Activated gamma-delta T cell treated with anti-CD3 and anti-CD28 coated beads, Interleukin-2, amount 50 U/mL, for 16 hours (primary cell): ENCODE data around the gene IRF5.
"Not testable (repeated sequence)": the region's sequence is repeated elsewhere in the genome, so short reads cannot be mapped to it uniquely, and the experiment has no call there.

Experiments
- DNase-seq: peaks from one replicate; pipeline ENCODE4 v3.0.0-alpha.2; 2020; ENCODE audit warnings: low read depth

The IRF5 gene

DNA sequence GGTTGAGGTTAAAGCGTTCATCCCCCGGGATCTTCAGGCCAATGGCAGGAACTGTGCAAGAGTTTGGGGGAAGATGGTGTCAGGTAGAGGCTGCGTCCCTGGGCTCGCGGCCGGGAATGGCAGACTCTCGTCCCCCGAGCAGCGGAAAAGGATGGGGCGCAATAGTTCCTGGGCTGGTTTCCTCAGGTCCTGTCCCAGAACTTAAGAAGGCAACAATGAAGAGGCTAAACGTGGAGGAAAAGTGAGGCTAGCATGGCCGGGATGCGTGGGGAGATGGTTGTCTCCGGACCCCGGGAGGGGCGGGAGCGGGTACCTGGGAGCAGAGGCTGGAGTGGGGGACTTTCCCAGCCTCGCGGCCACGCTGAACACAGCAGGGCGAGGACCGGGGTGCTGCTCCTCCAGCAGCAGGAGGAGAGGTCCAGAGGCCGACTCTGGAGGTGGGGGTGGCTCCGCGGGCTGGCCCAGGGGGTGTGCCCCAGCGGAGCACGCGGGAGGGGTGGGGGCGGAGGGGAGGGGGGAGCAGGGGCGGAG, 882 bp downstream of the IRF5 start:
- no peak for DNase-seq

DNA sequence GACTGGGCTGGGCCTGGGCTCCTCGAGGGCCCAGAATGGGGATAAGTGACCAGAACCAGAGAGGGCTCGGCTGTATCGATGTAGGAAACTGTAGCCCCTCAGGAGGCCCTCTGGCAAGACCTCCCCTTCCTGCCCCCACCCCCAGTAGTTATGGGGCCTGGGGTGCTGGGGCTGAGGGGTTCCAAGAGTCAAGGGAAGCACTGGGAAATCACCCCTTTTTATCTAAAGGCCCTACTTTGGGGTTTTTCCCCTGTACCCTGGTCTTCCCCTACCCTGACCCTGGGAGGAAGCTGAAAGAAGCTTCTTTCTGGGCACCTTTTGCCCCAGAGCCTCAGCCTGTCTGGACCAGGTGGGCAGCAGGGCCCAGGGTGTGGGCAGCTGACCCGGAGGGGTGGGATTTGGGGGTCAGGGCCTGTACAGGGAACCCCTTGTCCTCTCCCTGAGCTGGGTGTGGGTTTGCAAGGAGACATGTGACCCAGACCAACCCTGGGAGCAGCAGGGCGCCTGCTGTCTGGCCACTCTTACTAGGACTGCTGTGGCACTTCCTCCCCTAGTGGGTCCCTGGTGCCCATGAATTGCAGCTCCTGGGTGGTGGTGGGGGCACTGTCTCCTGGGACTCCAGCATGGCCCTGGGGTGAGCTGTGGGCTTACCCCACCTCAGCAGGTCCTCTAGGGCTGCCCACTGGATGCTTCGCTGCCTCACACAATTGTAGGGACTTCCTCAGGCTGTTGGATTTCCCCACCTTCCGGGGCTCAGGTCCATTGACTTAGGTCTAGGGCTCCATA, 1.5 kb downstream of the IRF5 start:
- DNase-seq, result no peak

DNA sequence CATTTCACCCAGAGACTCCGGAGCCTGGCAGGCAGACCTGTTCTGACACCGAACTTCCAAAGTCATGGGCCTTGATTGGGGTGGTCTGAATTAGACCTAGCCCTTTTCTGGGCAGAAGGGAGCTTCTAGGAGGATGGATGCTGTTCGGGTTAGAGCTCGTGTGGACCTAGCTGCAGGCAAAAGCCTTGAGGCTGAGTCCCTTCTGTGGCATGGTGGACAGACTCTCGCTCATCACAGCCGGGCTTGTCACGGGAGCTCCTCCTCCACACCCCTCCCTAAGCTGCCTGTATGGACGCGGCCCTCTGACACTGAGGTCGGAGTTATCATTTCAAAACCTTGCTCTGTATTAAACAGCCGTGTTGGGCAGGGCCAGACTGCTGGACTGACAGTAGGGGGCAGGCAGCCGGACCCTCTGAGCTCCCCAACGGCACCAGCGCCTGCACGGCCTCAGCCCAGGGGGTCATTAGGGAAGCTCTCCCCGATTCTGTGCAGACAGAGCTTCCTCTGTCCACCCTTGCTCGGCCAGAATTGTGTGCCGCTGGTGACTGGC, 2.2 kb downstream of the IRF5 start:
- DNase-seq, result no peak

DNA sequence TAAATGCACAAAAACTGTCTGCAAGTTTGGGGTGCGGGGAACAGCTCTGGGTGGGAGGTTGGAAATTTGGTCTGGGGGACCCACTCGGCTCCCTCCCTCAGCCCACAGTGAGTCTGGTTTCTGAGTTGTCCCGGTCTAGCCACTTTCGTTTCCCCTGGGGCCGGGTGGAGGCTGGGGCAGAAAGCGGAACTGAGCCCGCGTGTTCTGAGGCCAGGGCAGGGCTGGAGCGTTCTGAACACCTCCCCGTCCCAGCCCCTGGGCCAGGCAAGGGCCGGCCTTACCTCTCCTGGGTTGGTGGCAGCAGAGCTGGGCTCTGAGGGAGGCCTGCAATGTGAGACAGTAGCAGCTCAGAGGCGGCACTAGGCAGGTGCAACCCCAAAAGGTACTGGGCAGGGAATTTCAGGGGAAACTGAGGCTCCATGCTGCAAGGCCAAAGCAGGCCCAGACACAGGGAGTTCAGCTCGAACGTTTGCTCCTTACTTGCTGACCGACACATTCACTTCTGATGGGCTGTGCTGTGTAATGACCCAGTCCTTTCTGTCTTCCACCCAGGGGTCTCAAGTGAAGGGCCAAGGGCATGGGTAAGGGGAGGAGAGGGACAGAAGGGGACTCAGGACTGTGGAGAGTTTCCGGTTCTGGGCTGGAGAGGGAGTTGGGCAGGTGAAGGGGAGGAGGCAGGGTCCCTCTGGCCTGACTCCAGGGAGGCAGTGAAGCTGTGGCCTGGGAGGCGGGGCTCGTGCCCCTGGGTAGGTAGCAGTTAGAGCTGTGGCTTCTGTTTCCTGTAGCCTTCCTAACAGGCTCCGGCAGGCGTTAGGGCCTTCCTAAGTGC, 3.0 kb downstream of the IRF5 start:
- no peak for DNase-seq

DNA sequence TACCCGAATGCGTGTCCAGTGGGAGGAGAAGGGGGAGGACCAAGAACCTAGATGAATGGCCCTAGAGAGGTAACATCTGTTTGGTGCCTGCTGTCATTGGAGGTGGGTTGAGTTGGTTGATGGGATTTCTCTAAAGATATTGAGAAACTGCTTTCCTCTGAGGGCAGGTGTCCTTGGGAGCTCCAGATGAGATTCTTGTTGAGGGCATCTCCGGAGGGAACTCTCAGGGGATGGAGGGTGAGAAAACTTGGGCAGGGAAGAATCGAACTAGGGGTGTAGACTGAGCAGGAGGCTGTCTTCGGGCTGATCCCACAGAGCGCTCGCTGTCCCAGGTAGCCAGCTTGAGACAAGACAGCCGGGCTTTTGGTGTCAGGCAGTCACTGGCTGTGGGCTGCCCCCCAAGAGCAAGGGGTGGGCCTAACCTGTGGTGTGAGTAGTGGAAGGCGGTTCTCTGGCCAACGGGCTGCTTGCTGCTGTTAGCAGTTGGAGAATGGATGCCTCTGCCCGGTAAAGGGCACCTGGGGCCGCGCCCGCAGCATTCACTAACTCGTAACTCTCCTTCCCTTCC, 3.7 kb downstream of the IRF5 start:
- DNase-seq, result no peak

DNA sequence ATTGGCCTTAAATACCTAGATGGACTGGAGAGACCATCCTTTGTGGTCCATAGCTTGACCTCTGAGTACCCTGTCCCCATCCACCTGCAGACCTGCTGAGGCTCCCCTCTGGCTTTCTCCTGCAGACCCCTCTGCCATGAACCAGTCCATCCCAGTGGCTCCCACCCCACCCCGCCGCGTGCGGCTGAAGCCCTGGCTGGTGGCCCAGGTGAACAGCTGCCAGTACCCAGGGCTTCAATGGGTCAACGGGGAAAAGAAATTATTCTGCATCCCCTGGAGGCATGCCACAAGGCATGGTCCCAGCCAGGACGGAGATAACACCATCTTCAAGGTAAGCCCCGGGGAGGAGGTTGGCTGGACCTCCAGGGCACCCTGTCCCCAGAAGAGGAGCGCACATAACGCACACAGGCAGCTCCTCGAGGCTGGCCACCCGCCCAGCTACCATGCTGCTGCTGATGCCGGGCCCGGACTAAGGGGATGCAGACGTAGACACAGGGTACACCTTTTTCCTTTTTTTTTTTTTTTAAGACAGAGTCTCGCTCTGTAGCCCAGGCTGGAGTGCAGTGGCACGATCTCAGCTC, 4.3 kb downstream of the IRF5 start:
- DNase-seq, result no peak

DNA sequence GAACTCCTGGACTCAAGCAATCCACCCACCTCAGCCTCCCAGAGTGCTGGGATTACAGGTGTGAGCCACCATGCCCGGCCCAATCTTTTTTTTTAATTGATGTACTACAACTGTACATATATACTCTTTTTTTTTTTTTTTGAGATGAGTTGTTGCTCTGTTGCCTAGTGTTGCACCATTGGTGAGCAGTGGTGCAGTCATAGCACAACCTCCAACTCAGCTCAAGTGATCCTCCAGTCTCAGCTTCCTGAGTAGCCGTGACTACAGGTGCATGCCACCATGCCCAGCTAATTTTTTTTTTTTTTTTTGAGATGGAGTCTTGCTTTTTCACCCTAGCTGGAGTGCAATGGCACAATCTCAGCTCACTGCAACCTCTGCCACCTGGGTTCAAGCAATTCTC, 5.5 kb downstream of the IRF5 start:
- DNase-seq, result not testable (repeated sequence)

DNA sequence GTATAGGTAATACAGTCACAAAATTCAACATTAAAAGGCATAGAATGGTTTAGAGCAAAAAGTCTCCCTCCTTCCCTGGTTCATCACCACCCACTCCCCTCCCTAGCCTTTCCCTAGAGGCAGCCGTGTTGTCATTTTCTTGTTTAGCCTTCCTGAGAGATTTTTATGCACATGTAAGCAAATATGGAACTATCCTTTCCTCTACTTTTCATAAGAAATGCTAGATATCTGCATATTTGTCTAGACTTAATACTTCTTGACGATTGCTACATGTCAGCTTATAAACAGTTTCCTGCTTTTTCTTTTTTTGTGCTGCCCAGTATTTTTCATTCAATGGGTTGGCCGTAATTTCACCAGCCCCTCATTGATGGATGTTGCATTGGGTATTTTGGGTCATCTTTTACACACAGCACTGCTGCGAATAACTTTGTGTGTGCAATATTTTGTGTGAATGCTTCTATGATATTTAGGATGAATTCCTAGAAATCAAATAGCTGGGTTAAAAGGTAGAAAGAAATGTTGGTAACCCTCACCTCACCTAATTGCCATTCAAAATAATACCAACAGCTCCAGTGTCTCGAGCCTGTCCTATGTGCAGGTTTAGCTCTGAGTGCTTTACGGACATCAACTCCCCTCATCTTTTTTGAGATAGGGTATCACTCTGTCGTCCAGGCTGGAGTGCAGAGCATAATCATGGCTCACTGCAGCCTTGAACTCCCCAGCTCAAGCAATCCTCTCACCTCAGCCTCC, 6.9 kb downstream of the IRF5 start:
- DNase-seq, result no peak

DNA sequence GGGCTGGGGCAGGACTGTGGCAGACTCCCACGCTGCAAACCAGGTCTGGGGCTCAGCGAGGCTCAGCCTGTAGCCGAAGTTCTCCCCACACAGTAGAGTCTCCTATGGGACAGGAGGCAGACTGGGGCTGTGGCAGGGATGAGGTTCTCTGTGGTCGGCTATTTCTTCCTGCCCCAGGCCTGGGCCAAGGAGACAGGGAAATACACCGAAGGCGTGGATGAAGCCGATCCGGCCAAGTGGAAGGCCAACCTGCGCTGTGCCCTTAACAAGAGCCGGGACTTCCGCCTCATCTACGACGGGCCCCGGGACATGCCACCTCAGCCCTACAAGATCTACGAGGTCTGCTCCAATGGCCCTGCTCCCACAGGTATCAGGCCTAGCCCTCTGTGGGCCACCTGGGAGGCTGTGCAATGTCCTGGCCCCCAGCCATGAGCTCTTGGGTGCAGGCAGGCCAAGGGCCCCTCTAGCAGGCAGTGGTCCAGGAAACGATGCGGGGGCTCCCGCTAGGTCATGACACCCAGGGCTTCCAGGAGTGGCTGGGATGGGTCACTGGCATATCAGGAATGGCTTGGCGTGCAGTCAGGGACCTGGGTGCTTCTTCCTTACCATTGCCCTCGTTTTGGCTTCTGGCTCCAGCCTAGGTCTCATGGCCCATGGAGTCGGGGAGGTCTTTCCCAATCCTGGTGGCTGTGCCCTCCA, 8.1 kb downstream of the IRF5 start:
- no peak for DNase-seq

DNA sequence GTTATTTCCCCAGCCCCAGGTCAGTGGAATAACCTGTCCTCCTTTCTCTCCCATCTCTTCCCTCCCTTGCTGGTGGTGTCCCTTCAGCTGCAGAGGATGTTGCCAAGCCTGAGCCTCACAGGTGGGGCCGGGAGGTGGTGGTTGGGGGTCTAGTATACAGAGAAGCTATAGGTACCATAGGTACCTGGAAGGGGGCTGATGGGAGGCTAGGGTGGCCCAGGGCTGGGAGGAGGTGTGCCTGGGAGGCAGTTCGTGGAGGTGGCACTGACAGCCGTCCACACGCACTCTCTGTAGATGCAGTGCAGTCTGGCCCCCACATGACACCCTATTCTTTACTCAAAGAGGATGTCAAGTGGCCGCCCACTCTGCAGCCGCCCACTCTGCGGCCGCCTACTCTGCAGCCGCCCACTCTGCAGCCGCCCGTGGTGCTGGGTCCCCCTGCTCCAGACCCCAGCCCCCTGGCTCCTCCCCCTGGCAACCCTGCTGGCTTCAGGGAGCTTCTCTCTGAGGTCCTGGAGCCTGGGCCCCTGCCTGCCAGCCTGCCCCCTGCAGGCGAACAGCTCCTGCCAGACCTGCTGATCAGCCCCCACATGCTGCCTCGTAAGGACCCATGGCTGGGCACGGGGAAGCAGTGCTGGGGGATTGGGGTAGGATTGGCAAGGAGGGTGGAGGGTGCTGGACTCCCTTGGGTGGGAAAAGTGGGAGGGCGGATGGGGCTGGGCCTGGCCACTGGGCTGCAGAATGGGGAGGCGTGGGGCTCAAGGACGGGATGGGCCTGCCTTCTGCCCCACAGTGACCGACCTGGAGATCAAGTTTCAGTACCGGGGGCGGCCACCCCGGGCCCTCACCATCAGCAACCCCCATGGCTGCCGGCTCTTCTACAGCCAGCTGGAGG, 9.5 kb downstream of the IRF5 start:
- no peak for DNase-seq

DNA sequence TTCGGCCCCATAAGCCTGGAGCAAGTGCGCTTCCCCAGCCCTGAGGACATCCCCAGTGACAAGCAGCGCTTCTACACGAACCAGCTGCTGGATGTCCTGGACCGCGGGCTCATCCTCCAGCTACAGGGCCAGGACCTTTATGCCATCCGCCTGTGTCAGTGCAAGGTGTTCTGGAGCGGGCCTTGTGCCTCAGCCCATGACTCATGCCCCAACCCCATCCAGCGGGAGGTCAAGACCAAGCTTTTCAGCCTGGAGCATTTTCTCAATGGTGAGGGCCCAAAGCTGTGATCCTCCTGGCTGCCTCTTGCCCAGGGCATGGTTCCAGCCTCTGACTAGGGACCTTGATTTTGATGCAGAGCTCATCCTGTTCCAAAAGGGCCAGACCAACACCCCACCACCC, 10.1 kb downstream of the IRF5 start:
- DNase-seq, result no peak

DNA sequence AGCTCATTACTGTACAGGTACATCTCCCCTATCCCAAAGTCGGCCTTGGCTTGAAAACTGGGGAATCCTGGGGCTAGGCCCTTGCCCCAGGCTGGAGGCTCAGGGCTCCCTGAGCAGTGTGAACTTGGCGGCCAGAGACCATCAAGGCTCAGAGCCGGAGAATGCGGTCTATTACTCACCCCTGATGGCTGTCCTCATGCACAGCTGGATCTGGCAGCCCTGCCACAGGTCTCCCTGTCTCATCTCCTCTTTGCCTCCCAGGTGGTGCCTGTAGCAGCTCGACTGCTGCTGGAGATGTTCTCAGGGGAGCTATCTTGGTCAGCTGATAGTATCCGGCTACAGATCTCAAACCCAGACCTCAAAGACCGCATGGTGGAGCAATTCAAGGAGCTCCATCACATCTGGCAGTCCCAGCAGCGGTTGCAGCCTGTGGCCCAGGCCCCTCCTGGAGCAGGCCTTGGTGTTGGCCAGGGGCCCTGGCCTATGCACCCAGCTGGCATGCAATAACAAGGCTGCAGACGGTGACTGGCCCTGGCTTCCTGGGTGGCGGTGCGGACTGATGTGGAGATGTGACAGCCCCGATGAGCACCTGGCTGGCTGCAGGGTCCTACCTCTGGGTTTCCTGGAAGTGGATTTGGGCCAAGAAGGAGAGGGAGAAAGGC, 10.7 kb downstream of the IRF5 start:
- no peak for DNase-seq

DNA sequence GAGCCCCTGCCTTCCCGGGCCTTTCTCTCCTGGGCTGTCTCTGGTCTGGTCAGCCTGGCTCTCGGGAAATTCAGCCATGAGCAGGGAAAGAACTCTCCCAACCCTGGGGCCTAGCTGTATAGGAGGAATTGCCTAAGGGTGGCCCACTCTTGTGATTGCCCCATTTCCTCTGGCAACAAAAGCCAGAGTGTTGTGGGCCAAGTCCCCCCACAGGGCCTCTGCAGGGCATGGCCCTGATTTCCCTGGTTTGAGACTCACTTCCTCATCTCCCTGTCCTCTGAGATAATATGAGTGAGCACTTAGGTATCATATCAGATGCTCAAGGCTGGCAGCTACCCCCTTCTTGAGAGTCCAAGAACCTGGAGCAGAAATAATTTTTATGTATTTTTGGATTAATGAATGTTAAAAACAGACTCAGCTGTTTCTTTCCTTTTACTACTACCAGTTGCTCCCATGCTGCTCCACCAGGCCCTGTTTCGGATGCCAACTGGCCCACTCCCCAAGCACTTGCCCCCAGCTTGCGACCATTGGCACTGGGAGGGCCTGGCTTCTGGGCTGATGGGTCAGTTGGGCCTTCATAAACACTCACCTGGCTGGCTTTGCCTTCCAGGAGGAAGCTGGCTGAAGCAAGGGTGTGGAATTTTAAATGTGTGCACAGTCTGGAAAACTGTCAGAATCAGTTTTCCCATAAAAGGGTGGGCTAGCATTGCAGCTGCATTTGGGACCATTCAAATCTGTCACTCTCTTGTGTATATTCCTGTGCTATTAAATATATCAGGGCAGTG, 11.4 kb downstream of the IRF5 start:
- DNase-seq, result no peak

DNA sequence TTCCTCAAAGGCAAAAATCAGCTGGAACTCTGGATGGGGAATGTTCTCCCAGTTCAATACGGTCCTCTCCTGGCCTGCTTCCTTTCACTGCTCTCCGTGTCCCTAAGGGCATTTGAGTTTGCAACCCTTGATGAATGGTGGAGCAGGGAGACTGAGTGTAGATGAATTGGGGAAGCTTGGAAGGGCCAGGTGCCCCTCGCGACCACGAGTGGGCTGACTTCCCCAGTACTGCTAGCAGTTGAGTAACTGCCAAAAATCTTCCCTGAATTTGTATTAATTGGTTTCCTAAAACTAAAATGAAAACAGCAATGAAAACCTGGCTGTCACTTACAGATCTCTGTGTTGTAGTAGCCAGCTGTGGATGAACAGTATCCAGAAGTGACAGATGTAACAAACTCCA, 13.6 kb downstream of the IRF5 start:
- DNase-seq, result no peak

DNA sequence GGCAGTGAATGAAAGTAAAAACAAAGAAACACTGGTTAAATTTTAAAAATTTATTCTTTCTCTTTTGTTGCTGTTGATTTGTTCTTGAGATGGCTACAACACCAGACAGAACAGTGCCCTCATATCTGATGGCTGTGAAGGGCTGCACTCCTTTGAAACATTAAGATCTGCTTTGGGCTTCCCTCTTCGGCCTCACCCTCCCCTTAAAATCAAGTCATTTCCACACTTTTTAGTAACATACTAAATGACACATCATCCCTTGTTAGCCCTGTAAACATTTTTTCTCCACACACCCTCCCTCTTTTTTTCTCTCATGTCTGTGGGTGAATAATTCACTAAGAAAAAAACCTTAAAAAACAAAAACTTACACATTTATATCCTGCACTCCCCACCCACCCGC, 16.4 kb downstream of the IRF5 start:
- DNase-seq, result no peak

DNA sequence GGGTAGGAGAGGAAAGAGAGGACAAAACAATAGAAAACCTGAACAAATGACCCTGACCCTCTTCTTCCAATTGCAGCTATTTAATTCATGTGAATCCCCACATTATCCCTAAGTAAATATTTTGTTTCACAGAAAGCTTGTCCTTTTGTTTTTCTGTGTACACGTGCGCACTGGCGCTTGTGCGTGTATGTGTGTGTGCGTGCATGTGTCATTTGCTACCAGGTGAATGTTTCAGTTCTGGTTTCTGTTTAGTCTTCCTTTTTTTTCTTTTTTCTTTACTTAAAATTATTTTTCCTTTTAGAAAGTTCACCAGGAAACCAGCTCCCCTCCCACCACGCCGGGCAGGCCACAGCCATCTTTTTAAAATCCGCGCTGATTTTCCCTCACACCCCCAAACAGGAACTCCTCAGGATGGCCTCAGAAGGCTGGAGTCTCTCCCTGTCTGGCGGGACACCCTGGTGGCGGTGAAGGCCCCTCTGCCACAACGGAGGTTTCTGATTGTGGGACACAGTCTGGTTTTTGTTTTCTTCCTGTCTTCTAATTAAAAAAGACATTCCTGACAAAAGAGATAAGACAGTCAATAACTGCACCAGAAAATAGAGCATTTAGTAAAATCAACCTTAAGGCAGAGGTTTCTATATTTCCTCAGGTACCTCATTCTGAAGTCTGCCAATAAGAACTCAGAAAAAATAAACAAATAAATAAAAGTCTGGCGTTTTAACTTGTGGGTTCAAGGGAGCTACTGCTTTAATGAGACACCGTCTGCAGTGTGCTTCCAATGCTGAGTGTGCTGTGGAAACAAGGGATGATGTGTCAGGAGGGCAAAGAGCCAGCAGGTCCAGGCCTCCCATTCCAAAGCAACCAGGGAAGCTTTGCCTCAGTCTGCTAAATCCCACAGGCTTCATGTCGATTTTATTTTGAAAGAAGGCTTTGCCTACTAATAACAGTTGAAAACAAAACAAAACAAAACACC, 17.4 kb downstream of the IRF5 start:
- no peak for DNase-seq

DNA sequence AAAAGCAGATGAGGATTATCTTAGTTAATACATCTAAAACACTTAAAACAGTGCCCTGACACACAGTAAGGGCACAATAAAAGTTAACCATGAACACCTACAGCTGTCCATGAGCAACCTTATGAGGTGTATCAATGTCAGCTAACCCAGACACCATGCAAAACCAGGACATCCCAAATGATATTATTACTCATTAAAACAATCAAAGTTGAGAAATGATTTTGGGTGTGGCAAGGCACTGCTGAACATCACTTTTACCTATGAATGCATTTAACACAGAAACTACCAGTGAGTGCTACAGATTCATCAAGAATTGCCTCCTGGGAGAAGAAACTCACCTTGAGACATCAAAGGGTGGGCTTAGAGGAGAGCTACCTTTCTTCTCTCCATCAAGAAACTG, 18.3 kb downstream of the IRF5 start:
- DNase-seq, result no peak
